NB4 (cell line): ENCODE results near the gene NIFK.

Experiments
- DNase-seq: peaks from one replicate; pipeline ENCODE4 v3.0.0; 2010; ENCODE audit warnings: low read depth
- H3K4me3 ChIP-seq: one replicate; pipeline ENCODE4 v1.5.1; 2011; ENCODE audit warnings: mild to moderate bottlenecking, low read depth, low read length, moderate library complexity
- MYC ChIP-seq: IDR thresholded peaks from 2 replicates; pipeline ENCODE4 v1.6.1; 2011; ENCODE audit warnings: low read depth, low read length
- POLR2A ChIP-seq: IDR thresholded peaks from 2 replicates; pipeline ENCODE4 v1.6.1; 2011; ENCODE audit warnings: mild to moderate bottlenecking; ENCODE audit not compliant: insufficient read length; ENCODE audit errors: extremely low read depth
- TF ChIP-seq, protein P1 (sequence below): IDR thresholded peaks from one replicate; pipeline ENCODE4 v1.5.1; 2012; ENCODE audit warnings: low read depth, low read length
- TF ChIP-seq, protein P2 (sequence below): IDR thresholded peaks from 2 replicates; pipeline ENCODE4 v1.6.1; 2011; ENCODE audit warnings: low read depth, low read length

NIFK gene

DNA sequence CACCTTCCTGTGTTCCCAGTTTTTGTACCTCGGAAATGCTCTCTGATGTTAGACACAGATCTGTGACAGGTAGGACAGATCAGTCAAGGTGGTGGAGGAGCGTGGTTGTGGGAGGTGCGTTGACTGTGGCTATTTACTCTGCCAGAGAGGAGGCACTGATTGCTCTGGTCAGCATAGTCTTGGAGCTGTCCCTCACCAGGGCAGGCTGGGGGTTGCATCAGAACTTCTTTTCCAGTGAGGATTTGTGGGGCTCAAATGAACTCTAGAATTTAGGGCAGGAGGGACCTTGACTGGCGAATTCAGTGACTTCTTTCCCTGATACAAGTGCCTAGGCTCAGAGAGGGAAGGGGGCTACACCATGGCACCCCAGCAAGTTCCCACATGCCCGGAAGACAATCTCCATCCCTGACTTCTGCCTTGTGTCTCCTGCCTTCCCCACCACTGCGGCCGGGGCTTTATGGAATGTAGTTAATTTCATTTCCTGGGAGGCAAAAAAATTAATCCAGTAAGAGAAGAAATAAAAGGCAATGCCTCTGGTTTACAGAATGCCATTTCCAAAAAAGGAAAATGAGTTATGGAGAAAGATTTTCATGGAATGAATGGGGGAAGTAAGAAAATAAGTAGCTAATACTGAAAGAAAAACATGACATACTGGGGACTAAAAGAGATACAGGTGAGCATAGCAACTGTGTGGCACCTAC lies 26.1 kb downstream of the NIFK start:
- no peak for DNase-seq
- TF ChIP-seq POLR2A (no peak), MYC (no peak)
- TF ChIP-seq, protein P1, sequence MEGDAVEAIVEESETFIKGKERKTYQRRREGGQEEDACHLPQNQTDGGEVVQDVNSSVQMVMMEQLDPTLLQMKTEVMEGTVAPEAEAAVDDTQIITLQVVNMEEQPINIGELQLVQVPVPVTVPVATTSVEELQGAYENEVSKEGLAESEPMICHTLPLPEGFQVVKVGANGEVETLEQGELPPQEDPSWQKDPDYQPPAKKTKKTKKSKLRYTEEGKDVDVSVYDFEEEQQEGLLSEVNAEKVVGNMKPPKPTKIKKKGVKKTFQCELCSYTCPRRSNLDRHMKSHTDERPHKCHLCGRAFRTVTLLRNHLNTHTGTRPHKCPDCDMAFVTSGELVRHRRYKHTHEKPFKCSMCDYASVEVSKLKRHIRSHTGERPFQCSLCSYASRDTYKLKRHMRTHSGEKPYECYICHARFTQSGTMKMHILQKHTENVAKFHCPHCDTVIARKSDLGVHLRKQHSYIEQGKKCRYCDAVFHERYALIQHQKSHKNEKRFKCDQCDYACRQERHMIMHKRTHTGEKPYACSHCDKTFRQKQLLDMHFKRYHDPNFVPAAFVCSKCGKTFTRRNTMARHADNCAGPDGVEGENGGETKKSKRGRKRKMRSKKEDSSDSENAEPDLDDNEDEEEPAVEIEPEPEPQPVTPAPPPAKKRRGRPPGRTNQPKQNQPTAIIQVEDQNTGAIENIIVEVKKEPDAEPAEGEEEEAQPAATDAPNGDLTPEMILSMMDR, result no peak
- TF ChIP-seq, protein P2, sequence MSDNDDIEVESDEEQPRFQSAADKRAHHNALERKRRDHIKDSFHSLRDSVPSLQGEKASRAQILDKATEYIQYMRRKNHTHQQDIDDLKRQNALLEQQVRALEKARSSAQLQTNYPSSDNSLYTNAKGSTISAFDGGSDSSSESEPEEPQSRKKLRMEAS, result no peak
- H3K4me3 ChIP-seq, result no peak overlapping the region

DNA sequence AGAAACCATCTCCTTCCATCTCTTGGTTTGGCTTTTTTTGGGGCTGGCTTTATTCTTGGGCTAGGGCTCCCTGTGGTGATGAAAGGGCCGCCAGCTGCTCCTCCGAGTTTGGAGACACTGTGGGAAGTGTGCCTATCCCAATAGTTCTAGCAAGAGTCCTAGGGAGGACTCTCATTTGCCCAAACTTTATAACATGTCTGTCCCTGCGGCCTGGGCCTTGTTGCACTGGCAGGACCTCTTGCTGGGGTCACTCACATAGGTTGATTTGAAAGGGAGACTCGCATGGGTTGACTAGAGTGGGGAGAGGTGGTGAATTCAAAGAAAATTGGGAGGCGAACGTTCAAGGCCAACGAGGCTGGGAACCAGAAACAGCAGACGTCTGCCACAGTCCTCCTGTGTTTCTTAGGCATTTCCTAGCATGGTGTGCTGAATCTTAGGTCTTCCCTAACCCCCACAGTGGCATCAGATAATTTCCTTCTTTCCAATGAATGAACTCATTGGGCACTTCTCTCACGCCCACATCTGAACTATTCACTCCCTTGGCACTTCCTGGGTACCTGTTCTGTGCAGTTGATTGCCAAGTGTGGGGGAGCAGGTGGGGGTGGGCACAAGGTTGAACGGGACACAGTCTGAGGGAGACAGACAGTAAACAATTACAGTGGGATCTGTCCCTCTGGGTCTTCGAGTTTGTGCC lies 26.8 kb downstream of the NIFK start:
- TF ChIP-seq, protein P2, result no peak
- TF ChIP-seq, protein P1, result no peak
- TF ChIP-seq MYC (no peak), POLR2A (no peak)
- DNase-seq, result no peak
- H3K4me3 ChIP-seq, result no peak overlapping the region

DNA sequence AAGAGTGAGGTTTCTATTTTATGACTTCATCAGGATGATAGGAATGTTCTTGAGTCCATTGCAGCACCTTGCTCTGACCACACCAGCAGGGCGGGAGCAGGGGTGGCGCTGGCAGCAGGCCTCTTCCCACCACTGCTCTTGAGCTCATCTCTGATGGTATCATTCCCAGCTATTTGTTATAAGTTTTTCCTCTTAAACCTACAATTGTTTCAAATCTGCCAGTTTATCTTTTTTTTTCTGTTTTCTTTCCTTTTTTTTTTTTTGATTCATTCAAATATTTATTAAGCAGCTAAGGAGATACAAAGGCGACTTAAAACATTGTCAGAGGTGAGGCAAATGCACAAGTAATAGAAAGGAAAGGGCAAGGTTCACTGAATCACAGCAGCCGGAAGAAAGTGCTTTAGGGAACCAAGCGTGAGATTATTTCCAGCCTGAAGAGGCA lies 28.7 kb downstream of the NIFK start:
- no peak for DNase-seq
- TF ChIP-seq, protein P1, result no peak
- TF ChIP-seq, protein P2, result no peak
- TF ChIP-seq POLR2A (no peak), MYC (no peak; the same call in none of the 2 replicates)
- peak overlapping the region; percentile 27 for H3K4me3 ChIP-seq

DNA sequence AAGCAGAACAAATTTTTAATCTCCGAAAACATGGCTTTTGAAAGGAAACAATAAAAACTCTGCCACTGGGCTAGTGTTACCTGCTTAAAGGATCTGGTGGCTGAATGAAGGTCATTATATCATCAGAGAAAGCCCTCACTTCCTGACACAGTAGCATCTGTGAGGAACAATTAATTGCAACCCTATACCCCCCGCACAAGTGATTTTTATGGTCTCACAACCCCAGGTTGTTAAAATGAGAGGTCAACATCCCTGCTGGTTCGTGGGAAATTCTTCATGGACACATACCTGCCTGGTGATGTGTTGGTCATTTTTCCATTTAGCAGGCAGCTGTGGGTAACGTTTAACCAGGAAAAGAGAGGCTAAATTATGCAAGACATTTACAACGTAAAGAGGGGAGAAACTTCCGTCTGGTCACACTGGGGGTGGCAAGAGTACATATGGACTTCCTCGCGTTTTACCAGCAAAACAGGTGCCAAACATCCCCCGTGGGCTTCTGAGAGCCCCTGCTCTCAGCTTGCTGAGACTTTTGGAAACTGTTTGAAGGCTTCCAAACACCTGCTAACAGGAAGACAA lies 29.2 kb downstream of the NIFK start:
- DNase-seq, result peak; percentile 68
- TF ChIP-seq POLR2A, result no peak
- TF ChIP-seq, protein P2, result peak; percentile 43; the same call in 1 of the 2 replicates
- peak; percentile 44; the same call in 1 of the 2 replicates for TF ChIP-seq MYC
- TF ChIP-seq, protein P1, result no peak
- H3K4me3 ChIP-seq, result peak overlapping the region; percentile 27

DNA sequence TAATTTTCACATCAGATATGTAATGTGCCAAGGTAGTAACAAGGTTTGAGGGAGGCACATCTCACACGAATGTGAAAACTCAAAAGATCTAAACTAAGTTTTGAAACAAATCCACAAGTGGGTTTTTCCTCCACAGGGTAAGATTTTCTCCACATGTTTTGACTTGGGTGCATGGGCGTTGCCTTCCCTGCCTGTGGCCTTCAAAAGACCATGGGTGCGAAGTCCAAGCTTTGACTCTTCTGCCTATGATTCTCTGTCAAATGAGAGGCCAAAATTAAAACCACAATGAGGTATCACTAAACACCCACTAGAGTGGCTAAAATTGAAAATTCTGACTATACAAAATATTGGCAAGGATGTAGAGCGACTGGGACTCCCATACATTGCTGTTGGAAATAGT lies 30.7 kb downstream of the NIFK start:
- no peak overlapping the region for H3K4me3 ChIP-seq
- DNase-seq, result no peak
- TF ChIP-seq, protein P2, result no peak
- TF ChIP-seq MYC, result no peak
- TF ChIP-seq, protein P1, result no peak
- TF ChIP-seq POLR2A, result no peak
